Central memory CD4-positive, alpha-beta T cell (primary cell): Measurements from ENCODE around the gene CEMIP.

Experiments
- DNase-seq: peaks from one replicate; pipeline ENCODE4 v3.0.0; 2022

The CEMIP gene

GRCh38 chr15:80989081-80989517 lies 209.9 kb downstream of the CEMIP start:
- no peak for DNase-seq

GRCh38 chr15:80989518-80990478 lies 210.6 kb downstream of the CEMIP start, which contains the start of gene MESD:
Gene MESD, minus strand, starts transcription at chr15:80989819. Its CDS starts 28 bp downstream, at chr15:80989791.
- DNase-seq, result peak; percentile 91

- no peak for DNase-seq
Observed at GRCh38 chr15:80990955-80991354, 211.8 kb downstream of the CEMIP start.

GRCh38 chr15:80991421-80991820 lies 212.3 kb downstream of the CEMIP start:
- DNase-seq, result no peak

- DNase-seq, result no peak
Observed at GRCh38 chr15:80992006-80992405, 212.8 kb downstream of the CEMIP start.

- DNase-seq, result no peak
Observed at GRCh38 chr15:80992441-80992840, 213.3 kb downstream of the CEMIP start.

GRCh38 chr15:80996247-80996646 lies 217.1 kb downstream of the CEMIP start:
- no peak for DNase-seq

GRCh38 chr15:80997692-80998091 lies 218.5 kb downstream of the CEMIP start:
- no peak for DNase-seq

- no peak for DNase-seq
Observed at GRCh38 chr15:80998251-80998650, 219.1 kb downstream of the CEMIP start.

- peak; percentile 69 for DNase-seq
Observed at GRCh38 chr15:80999623-81000036, 220.5 kb downstream of the CEMIP start.

GRCh38 chr15:81000144-81000623 lies 221.0 kb downstream of the CEMIP start:
- no peak for DNase-seq

GRCh38 chr15:81000624-81001151 lies 221.5 kb downstream of the CEMIP start, which contains the start of gene TLNRD1:
Gene TLNRD1, plus strand, starts transcription at chr15:81000923. Its CDS starts 1,349 bp downstream, at chr15:81002272.
- peak; percentile 88 for DNase-seq
